Hematopoietic multipotent progenitor cell treated with erythropoietin and hydrocortisone succinate and interleukin-3 and kit ligand, for 17 days (in vitro differentiated cells): ENCODE measurements around the gene SEMA4D.
A peak's percentile ranks its signal among the peaks of the same experiment; 100 is the strongest.

Source experiments
- DNase-seq: peaks from one replicate; pipeline ENCODE4 v3.0.0-alpha.2; 2015; ENCODE audit warnings: low spot score

SEMA4D gene

DNA sequence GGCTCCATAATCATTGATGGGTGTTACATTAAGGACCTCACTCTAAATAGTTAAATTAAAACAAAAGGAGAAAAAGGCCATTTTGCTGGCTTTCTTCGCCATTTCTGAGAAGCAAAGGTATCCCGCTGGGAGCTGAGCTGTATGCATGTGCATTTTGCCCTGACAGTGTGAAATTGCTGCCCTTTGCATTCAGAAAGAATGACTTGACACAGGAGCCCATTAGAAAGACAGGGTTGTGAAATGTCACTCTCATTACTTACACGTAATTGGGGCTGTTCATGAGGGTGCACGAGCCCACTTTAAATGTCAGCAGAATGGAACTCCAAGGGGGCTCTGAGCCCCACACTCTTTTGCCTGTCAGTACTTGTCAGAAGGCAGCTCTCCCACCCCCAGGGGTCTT lies 85.0 kb downstream of the SEMA4D start:
- no peak for DNase-seq

DNA sequence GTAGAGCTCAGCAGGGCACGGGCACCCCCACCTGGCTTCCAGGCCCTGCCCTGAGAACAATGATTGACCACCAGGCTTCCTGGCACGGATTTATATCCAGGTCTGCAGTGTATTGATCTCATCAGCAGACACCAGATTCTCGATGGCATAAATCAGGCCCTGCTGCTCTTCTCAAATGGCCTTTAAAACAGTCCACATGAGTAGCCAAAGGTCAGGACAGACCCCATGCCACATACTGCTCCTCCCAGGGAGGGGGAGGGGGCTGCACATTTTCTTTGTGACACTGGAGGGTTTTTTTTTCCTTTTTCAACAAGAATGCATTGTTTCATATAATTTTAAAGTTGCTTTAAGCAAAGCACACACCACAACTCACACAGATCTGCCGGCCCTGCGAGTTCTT lies 85.4 kb downstream of the SEMA4D start:
- DNase-seq = no peak

DNA sequence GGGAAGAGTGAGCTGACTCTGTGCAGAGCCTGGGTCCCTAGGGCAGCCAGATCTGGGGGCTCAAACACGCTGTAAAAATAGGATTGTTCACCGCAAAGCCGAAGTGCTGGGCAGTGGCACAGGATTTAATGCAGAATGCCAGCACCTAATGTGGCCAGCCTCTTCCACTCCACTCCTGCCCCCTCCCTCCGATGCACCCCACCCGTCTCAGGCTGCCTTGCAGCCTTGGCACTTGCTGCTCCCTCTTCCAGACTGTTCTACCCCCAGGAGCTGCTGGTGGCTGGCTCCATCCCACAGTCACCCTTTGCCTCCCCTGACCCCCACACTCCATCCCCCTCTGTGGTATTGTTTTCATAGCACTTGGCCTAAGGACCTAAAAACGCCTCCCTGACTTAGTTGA lies 86.2 kb downstream of the SEMA4D start:
- no peak for DNase-seq

DNA sequence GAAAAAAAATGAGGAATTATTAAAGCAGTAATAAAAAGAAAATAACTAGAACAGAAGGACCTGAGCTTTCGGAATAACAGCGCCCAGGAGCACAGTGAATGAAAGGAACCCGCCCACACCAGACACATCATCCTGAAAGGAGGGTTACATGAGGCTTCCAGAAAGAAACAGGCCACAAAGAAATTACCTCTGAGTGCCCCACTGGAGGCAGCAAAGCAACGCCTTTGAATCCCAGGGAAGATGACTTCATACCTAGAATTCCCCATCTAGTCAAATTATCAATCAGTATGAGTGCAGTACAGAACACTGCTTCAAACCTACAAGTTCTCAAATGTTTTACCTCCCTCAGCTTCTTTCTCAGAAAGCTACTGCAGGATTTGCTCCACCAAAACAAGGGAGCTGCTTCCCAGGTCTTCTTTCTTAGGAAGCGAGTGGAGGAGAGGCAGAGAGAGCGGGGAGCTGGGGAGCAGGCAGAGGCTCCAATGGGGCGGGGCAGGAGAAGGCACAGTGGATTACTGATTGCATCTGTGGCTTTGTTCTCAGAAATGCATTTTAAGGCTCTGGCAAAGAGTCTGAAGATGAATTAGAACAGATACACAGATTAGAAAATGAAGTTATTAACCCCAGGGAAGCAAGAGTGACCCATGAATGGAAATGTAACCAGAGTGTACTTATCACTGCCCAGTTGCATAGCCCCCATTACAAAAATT lies 87.1 kb downstream of the SEMA4D start:
- peak; percentile 55 for DNase-seq

DNA sequence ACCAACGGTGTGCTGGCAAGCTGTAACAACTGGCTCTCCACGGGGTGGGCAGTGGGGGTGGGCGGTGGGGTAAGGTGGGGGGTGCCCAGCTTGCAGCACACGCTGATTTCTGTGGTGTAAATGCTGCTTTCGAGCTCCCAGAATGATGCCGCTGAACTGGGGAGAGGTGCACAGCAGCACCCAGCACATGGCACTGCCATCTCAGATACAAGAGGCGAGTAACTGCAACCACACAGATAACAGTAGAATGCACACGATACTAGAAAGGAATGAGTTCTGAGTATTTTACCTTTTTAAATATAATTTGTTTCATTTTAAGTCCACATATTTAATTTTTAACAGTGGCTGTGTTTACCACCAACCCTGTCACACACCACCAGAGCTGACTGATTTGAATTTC lies 87.9 kb downstream of the SEMA4D start:
- DNase-seq = peak; percentile 46

DNA sequence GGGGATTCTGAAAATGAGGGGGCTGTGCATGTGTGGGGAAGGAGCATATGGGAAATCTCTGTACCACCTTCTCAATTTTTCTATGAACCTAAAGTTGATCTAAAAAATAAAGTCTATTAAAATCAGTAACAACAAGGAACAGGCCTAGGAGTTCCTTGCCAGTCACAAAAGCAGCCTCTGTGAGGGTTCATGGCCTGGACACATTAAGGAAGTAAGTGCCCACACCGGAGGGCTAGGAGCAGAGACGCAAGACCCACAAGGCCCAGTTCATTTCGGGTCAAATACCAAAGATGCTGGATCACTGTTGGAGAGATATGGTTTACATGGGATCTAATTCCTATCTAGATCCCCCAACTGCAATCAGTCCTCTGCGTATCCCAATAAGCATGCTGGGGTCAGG lies 88.4 kb downstream of the SEMA4D start:
- peak; percentile 28 for DNase-seq

DNA sequence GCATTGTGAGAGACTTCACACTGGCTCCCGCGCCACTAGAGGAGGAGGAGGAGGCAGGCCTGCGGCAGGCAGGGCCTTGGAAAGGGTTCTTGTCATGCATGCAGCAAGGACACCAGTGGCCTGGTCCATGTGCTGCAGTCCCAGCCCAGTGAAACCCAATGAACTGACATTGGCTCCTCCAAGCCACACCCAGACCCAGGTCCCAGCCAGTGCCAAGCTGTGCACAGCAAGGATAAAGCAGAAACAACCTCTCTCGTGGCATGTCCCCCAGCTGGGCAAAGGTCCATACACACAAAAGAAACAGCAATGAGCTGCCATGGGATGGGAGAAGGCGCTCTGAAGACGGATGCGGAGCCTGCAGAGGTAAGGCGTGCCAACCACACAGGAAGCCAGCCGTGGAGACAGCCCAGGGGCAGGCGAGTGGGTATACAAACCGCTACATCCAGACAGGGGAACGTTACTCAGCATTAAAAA lies 89.2 kb downstream of the SEMA4D start:
- DNase-seq = peak; percentile 64

DNA sequence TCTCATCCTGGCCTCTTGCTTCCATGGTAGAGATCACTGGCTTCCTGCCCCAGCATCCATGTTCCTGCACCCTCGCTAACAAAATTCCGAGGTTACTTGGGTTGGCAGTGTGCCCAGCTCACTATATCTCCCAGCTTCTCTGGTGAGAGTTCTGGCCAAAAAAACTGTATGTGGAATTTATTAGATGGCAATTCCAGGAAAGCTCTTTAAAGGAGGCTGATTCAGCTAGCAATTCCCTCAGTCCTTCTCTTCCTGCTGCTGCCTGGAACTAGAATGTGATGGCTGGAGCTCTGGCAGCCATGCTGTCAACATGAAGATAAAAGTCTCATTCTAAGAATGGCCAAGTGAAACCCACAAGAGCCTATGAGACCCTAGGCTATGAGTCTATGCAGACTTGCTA lies 90.8 kb downstream of the SEMA4D start:
- no peak for DNase-seq

DNA sequence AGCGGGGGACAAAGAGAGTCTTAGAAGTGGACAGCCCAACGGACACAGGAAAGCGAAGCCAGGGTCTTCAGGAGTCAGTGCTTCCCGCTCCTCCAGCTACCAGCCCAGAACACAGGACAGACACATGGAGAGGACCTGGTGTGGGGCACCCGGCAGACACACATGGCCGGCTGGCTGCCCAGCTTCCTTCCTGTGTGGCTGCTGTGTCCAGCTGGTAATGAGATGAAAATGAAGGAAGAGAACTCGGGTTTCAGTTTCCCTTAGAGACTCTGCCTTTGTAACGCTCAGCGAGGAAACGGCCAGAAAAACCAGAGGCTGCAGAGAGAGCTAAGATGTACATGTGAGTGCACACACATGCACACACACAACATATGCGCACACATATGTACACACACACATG lies 92.1 kb downstream of the SEMA4D start:
- DNase-seq = no peak

DNA sequence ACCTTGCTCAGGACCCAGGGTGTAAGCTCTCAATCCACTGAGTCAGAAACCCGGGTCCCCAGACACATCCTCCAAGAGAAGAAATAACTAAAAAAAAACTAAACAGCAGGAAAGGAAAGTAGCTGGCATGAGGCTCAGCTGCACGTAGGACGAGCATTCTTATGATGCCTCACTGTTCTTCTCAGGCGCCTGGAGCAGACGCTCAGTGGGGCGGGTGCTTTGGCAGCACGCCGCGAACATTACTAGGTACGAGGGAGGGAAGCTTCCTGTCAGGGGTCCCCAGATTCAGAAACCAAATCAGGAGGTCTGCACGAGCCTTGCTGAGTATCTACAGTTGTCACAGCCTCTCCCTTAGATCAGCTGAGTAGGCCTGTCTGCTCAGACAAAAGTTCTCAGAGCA lies 93.8 kb downstream of the SEMA4D start:
- DNase-seq = no peak

DNA sequence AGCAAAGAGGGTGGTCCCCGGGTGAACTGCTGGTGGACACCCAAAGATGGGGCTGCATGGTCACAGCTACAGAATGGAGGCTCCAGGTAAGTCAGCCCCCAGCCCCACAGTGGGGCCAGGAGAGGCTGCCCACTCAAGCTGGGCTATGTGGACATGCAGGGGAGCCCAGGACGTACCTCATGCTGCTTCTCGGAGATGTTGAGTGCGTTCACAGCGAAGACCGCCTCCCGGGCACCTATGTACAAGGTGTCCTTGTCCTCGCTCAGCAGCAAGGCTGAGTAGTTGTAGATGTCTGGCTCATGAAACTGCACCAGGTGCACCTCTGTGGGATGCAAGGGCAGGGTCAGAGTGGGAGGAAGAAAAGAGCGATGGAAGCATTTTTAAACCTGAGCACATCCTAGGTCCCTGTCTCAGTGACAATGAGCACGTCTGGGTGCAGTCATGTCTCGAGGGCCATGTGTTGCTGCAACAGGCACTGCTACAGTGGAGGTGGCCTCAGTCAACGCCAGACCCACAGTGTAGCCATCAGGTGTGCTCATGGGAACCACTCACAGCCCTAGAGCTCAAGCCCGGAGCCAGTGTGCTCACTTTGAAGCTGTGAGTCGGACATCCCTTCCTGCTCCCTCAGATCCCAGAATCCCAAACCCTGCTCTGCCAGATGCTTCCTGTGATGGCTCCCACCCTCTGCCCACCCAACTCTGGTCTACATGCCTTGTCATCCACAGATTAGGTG lies 95.1 kb downstream of the SEMA4D start:
- no peak for DNase-seq

DNA sequence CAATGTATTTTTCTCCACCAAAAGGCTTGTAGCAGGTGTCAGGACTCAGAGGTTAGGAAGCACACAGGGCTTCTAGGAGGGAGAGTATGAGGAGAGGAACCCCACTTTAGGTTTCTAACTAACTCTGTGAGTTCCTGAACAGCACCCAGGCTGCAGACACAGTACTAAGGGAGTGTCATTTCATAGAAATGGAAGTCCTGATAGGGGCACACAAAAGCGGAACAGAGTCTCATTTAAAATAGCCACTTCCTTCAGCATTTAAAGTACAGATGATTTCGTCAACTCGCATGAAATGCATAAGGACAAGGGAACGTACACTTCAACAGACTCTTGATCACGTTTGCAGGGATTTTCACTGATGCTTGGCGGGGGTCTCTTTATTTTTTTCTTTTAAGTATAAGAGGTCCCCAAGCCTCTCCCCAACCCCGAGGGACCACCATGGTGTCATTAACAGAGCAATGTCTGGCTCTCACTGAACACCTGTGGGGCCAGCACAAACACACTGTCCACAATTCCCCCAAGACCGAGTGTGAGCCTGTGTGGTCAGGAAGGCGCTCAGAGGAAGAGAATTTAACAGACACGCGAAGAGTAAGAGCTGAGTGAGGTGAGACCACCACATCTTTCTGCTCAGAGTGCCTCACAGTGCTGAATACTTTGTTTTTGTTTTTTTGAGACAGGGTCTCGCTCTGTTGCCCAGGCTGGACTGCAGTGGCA lies 97.4 kb downstream of the SEMA4D start:
- DNase-seq = no peak

DNA sequence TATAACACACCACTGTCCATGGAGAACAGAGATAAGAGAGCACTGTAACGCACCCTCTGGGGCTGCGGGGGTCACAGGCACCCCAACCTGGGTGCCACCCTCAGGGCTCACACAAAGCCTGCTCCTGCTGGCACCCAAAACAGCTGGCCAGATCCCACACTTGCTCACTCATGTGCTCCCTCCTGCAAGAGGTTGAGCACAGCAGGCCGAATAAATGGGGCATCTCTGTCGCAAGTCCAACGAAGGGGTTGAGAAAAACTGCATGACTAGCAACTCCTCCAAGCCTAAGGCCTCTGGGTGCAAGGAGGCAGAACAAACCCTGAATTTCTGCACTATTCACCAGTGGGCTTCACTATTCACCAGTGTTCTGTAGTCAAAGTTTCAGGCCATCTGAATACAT lies 99.3 kb downstream of the SEMA4D start:
- no peak for DNase-seq

DNA sequence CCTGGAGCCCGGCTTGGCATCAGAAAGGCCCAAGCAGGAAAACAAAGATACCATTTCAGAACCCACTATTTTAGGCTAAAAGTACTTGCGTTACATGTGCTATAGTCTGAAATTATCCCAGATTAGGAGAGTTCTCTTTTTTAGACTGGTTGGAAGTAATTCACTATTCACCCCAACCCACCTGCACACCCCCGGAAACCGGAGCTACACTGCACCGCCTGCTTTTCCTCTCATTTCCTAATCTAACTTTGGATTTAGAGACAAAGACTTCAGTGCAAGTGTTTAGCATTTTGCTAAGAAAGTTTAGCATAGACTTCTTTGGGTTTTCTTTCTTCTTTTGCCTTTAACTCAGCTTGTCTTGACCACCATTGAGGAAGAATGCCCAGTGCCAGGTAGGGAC lies 100.4 kb downstream of the SEMA4D start:
- DNase-seq = no peak

DNA sequence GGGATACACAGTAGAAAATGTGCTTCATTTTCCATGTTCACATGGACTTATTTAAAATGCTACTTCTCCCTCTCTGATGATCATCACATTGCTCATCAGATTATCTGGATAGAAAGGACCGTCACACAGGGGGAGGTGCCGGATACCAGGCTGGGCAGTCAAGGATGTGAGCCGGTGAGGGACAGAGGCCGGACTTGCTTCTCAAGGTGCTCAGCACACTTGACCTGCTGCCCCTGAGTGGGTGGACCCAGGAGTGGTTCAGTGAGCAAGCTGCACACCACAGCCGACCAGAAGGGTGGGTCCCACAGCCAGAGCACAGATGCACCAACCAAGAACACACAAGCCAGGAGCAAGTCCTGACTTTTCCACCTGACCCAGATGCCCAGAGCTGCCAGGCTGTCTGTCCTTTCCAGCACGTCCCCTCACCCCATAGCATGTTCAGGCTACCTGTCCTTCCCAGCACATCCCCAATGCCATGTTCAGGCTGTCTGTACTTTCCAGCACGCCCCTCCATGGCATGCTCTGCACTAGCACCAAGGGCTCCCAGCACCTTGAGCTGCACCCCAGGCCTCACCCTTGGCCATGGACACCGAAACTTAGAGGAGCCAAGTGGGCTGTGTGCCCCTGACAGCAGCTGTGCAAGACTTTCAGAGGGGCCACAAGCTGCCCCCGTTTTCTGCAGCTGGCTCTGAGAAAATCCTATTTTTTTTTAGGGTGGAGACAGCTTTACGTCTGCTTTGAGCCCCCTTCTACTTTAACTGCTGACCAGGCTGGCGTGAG lies 101.8 kb downstream of the SEMA4D start:
- no peak for DNase-seq

DNA sequence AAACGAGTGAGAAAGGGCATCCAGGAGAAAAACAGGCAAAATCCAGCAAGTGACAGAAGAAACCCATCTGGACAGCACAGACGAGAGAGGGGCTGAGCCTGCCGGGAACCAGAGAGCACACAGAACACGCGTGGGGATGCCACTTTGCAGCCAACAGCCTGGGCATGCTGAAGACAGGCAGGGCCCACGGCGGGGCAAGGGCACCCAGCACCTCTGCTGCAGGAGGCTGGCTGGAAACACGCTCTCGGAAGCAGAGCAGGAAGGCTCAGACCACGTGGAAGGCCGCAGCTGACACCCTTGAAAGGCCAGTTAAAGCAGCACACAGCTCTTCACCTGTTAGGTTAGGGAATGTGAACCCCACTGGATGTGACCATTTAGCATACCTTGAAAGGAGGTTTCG lies 103.5 kb downstream of the SEMA4D start:
- no peak for DNase-seq

DNA sequence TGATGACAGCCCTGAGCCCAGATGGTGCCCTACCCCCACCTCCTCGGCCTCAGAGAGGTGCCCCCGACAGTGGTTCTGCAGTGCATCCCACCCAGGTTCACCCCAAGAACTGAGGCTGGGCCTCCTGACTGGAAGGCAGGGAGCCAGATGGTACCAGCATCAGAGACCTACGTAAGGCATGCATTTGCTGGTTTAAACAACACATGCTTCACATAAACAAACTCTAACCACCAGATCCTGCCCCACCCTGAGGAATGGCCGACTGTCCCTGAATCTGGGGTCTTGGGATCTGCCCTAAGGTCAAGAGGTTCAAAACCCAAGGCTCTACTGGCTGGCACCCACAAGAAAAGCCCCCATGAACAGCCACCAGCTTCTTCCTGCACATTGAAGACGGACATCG lies 106.3 kb downstream of the SEMA4D start:
- DNase-seq = no peak

DNA sequence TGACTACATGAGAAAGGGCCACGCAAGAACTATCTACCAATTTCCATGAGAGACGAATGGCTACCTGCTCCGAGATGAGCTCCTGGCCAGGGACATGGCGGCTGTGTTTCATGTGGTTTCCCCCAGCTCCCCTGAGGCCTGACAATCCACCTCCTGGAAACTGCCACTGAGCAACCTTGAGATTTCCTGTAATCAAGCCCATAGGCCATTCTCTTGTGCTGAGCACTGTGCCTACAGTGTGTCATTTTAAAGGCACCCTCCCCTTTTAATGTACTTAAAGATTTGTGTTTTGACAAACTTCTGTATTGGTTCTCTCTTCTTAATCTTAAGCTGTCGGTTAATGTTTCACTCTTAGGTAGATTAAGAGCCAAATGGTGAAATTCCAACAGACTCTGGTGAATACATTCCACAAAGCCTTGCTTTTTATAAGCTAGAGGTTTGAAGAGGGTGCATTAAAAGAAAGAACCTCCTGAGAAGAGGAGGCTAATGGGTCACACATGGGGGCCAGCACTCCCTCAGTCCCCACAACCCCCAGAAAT lies 107.3 kb downstream of the SEMA4D start:
- no peak for DNase-seq

DNA sequence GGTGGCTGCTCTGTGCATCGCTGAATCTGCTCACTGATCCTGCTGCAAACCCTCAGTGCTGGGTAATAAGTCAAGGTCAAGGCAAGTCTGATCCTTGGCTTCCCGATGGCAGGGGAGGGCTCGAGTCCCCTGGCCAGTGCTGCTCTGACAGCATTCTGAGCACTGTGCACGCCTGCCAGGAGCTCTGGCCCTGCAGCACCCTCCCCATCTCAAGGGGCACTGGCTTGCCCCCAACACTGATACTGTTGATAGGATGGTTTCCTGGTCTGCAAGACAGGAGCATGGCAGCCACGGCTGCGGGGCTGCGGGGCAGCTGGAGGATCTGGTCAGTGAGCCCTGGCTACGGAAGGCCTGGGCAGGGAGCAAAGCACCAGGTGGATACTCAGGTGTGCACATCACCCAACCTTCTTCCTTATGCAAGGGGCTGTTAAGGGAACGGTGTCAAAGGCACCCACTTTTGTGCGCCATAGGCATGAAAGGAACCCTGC lies 107.8 kb downstream of the SEMA4D start:
- DNase-seq = no peak

DNA sequence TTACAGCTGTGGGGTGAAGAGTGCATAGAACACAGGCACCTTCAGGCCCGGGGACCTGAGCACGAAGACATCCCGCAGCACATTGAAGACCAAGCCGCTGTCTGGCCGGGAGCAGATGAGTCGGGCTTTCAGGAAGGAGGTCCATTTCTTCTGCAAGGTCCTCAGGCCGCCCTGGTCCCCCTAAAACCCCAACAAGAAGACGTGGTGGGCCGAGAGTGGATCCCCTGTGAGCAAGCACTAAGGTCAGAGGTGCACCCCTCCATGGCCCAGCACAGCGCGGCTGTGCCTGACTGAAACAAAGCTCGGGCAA lies 109.1 kb downstream of the SEMA4D start:
- DNase-seq = no peak

DNA sequence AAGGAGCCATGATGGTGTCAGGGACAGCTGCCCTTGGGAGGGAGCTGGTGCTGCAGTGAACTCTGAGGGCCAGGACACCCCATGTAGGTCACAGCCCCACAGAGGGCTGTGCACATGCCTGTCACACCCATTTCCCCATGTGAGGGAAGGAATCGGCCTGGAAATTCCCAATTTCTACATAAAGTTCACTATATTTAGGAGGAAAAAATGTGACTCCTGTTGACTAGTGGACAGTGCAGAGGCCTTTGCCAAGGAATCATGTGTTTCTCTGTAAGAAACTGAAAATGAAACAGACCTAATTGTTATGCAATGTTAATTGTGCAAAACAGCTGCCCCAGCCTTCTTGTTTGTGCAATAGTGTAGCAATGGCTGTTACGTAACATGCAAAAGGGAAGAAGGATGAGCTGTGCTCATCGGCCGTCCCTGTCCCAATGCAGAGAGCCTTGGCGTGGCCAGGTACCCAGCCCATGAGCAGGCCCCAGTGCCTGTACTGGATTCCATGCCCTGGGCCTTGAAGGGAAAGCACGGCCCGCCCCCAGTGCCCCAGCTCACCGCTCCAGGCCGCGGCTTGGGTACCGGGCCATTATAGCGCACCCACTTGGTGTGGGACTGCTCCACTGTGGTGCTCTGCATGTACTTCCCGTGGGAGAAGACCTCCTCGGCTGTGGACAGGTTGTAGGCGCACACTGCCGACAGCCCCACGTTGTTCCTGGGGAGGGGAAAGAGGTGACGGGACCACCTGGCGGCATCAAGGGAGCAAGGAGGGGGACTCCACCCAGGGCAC lies 109.6 kb downstream of the SEMA4D start:
- DNase-seq = no peak
